Transverse colon (tissue), 4 donors: ENCODE measurements around the gene CALHM3. TPM values are rescaled to one million over a fixed set of nuclear protein-coding genes. Genes with fewer than 3 reads are reported as not detected.
A peak's percentile ranks its signal among the peaks of the same experiment; 100 is the strongest.
"Not testable (repeated sequence)": the region's sequence is repeated elsewhere in the genome, so short reads cannot be mapped to it uniquely, and the experiment has no call there.

Experiments used
- DNase-seq: peaks from one replicate; pipeline ENCODE4 v3.0.0-alpha.2; 2019
- H3K27ac ChIP-seq, 4 donors: fragments of 200-600 bp; sonication (generic); 2 replicates each; pipeline ENCODE4 v1.5.1; 2016 to 2018; ENCODE audit warnings: inconsistent platforms in 4 of 4
- H3K27me3 ChIP-seq: fragments of 200-600 bp; sonication (generic); 2 replicates; pipeline ENCODE4 v1.5.1; 2017; ENCODE audit warnings: inconsistent platforms
- H3K36me3 ChIP-seq, 4 donors: fragments of 200-600 bp; sonication (generic); 2 replicates each; pipeline ENCODE4 v1.5.1; 2017 to 2019; ENCODE audit warnings: inconsistent platforms in 4 of 4
- H3K4me1 ChIP-seq, 4 donors: fragments of 200-600 bp; sonication (generic); 2 replicates each; pipeline ENCODE4 v1.5.1; 2017 to 2020; ENCODE audit warnings: inconsistent platforms in 4 of 4
- H3K4me3 ChIP-seq, 4 donors: fragments of 200-600 bp; sonication (generic); 1 replicate in 1 of 4; 2 replicates in 3 of 4; pipeline versions ENCODE4 v1.5.1 to v1.6.1; 2017 to 2019; ENCODE audit warnings: inconsistent platforms in 4 of 4
- H3K9me3 ChIP-seq, 2 donors: fragments of 200-600 bp; sonication (generic); 2 replicates each; pipeline ENCODE4 v1.5.1; 2017 to 2019; ENCODE audit warnings: inconsistent platforms in 2 of 2
- CTCF ChIP-seq, 5 experiments: fragments of 200-600 bp in 3 of 5; fragments of 450-650 bp in 2 of 5; sonication (generic) in 3 of 5; IDR thresholded peaks; 1 replicate in 2 of 5; 2 replicates in 3 of 5; pipeline ENCODE4 v1.5.1; 2016 to 2017; ENCODE audit warnings: antibody characterized with exemption in 5 of 5, inconsistent platforms in 3 of 5, mild to moderate bottlenecking in 2 of 5, moderate library complexity in 1 of 5
- EP300 ChIP-seq: sonication (generic); formaldehyde crosslinking; IDR thresholded peaks from one replicate; pipeline ENCODE4 v1.6.1; 2017; ENCODE audit warnings: antibody characterized with exemption, low read depth
- POLR2A ChIP-seq: fragments of 450-650 bp; IDR thresholded peaks from one replicate; pipeline ENCODE4 v1.6.1; 2016; ENCODE audit warnings: antibody characterized with exemption, mild to moderate bottlenecking, moderate library complexity
- POLR2AphosphoS5 ChIP-seq, 3 donors: sonication (generic); formaldehyde crosslinking; IDR thresholded peaks; one replicate each; pipeline ENCODE4 v1.6.1; 2016; ENCODE audit warnings: antibody characterized with exemption in 3 of 3
- WGBS, 2 donors: methylation state at CpG; one replicate each; pipeline ENCODE4 v1.1.5; 2018; ENCODE audit warnings: low coverage in 1 of 2; 5-methylcytosine and 5-hydroxymethylcytosine counted together
- in situ Hi-C, 4 donors: fragments of 200-750 bp; cut with MboI; loops; one replicate each; pipeline versions ENCODE4 v1.15.0 to v1.15.1; 2017; ENCODE audit warnings: low sequenced_read_pairs in 3 of 4, low pct_ligation_motif_present in 1 of 4, low pct_unique_long_range_greater_than_20kb in 1 of 4
- intact Hi-C: fragments of 100-400 bp; cut with DNase I; formaldehyde crosslinking; loops from one replicate; pipeline ENCODE4 v1.15.1; 2023; ENCODE audit warnings: low total_unique reads
- total RNA-seq, 4 donors: library from RNA; depleted of rRNA; stranded (reverse); fragments of >200 nt; gene quantifications; one replicate each; pipeline ENCODE4 v1.1.0, GENCODE V29; 2016

Gene CALHM3
- total RNA-seq, 4 donors from 2014 or later = not detected

GRCh38 chr10:103510046-103510685 is 31.1 kb upstream of the CALHM3 start:
- no peaks in the 10 kb centered on the region for H3K27me3 ChIP-seq
- WGBS, 2 donors = 88% methylated on average over 8 of the region's 8 CpGs; no CpG with 5 or more reads in 1 of the 2 donors
- intact Hi-C loops = no loop called here
- no peak overlapping the region for H3K27ac ChIP-seq
- H3K4me3 ChIP-seq = no peak overlapping the region
- TF ChIP-seq POLR2AphosphoS5 (IDR thresholded peaks at IDR 0.05) (no peak), POLR2A (no peak), EP300 (no peak), CTCF (IDR thresholded peaks at IDR 0.05) (no peak)
- no peaks in the 10 kb centered on the region for H3K9me3 ChIP-seq
- no peaks in the 10 kb centered on the region for H3K36me3 ChIP-seq
- peaks cover 13 to 36% (median 17%) of the 10 kb centered on the region in 4 donors for H3K4me1 ChIP-seq
- in situ Hi-C loops = no loop called here
- DNase-seq = no peak

GRCh38 chr10:103507235-103508191 is 28.5 kb upstream of the CALHM3 start:
- H3K4me1 ChIP-seq = peaks cover 2 to 12% (median 4%) of the 10 kb centered on the region in 4 donors

GRCh38 chr10:103506061-103506460 is 27.0 kb upstream of the CALHM3 start:
- H3K27me3 ChIP-seq = no peaks in the 10 kb centered on the region
- TF ChIP-seq EP300 = no peak
- no peak for TF ChIP-seq CTCF (IDR thresholded peaks at IDR 0.05)
- no peak for TF ChIP-seq POLR2A
- no peak for TF ChIP-seq POLR2AphosphoS5 (IDR thresholded peaks at IDR 0.05)
- H3K27ac ChIP-seq = no peak overlapping the region
- intact Hi-C loops = no loop called here
- WGBS, 2 donors = 98% methylated on average over 4 of the region's 4 CpGs; no CpG with 5 or more reads in 1 of the 2 donors
- H3K4me1 ChIP-seq = peaks cover 0 to 8% (median 0%) of the 10 kb centered on the region in 4 donors
- H3K36me3 ChIP-seq = no peaks in the 10 kb centered on the region
- no peak overlapping the region for H3K4me3 ChIP-seq
- in situ Hi-C loops = no loop called here
- no peaks in the 10 kb centered on the region for H3K9me3 ChIP-seq
- no peak for DNase-seq

More at GRCh38 chr10:103507235-103508191, 28.5 kb upstream of the CALHM3 start:
- H3K4me3 ChIP-seq = no peak overlapping the region
- DNase-seq = no peak
- WGBS, 2 donors = 57 to 63% methylated on average over 3 to 10 of the region's 10 CpGs
- no peaks in the 10 kb centered on the region for H3K27me3 ChIP-seq
- no peaks in the 10 kb centered on the region for H3K36me3 ChIP-seq
- TF ChIP-seq CTCF (IDR thresholded peaks at IDR 0.05) = no peak
- TF ChIP-seq POLR2AphosphoS5 (IDR thresholded peaks at IDR 0.05) = peak in 1 of 3 donors; percentile 12
- TF ChIP-seq EP300 = no peak
- no peak for TF ChIP-seq POLR2A
- intact Hi-C loops (no loop called here), in situ Hi-C loops (no loop called here)
- peak overlapping the region in 3 of 4 donors; percentile 8 to 47 (median 12) for H3K27ac ChIP-seq
- H3K9me3 ChIP-seq = no peaks in the 10 kb centered on the region

GRCh38 chr10:103504181-103504783 is 25.2 kb upstream of the CALHM3 start:
- no peak for DNase-seq
- no peaks in the 10 kb centered on the region for H3K36me3 ChIP-seq
- in situ Hi-C loops = no loop called here
- 64 to 72% methylated on average over 8 to 10 of the region's 10 CpGs for WGBS, 2 donors
- H3K27ac ChIP-seq = no peak overlapping the region
- H3K4me3 ChIP-seq = no peak overlapping the region
- H3K9me3 ChIP-seq = no peaks in the 10 kb centered on the region
- no peak for TF ChIP-seq EP300
- peak in 1 of 3 donors; percentile 11 for TF ChIP-seq POLR2AphosphoS5 (IDR thresholded peaks at IDR 0.05)
- peaks cover 9% of the 10 kb centered on the region for H3K27me3 ChIP-seq
- intact Hi-C loops = no loop called here
- peaks cover 0 to 8% (median 0%) of the 10 kb centered on the region in 4 donors for H3K4me1 ChIP-seq

GRCh38 chr10:103503777-103504176 is 24.7 kb upstream of the CALHM3 start:
- H3K9me3 ChIP-seq, H3K27me3 ChIP-seq, DNase-seq, H3K4me3 ChIP-seq, intact Hi-C loops, in situ Hi-C loops, H3K4me1 ChIP-seq, H3K36me3 ChIP-seq, H3K27ac ChIP-seq: not testable (repeated sequence)
- 90% methylated on average over 6 of the region's 6 CpGs for WGBS, 2 donors
